Tibial artery (tissue), 4 donors: ENCODE measurements around the gene DNAJC12.

Source experiments
- DNase-seq, 2 donors: peaks; one replicate each; pipeline ENCODE4 v3.0.0-alpha.2; 2019
- H3K27ac ChIP-seq, 2 donors: fragments of 200-600 bp; sonication (generic) in 1 of 2; 1 replicate in 1 of 2; 2 replicates in 1 of 2; pipeline ENCODE4 v1.5.1; 2018 to 2019; ENCODE audit warnings: mild to moderate bottlenecking in 1 of 2
- H3K27me3 ChIP-seq, 2 donors: fragments of 200-600 bp; sonication (generic) in 1 of 2; one replicate each; pipeline versions ENCODE4 v1.5.1 to v1.6.0; 2016 to 2019
- H3K36me3 ChIP-seq, 3 donors: fragments of 200-600 bp; sonication (generic) in 2 of 3; one replicate each; pipeline ENCODE4 v1.5.1; 2016 to 2019; ENCODE audit warnings: mild to moderate bottlenecking in 2 of 3
- H3K4me1 ChIP-seq, 4 donors: fragments of 200-600 bp; sonication (generic) in 2 of 4; 1 replicate in 3 of 4; 2 replicates in 1 of 4; pipeline ENCODE4 v1.5.1; 2016 to 2019
- H3K4me3 ChIP-seq, 2 donors: fragments of 200-600 bp; sonication (generic) in 1 of 2; 1 replicate in 1 of 2; 2 replicates in 1 of 2; pipeline ENCODE4 v1.5.1; 2018 to 2019; ENCODE audit warnings: mild to moderate bottlenecking in 2 of 2
- H3K9me3 ChIP-seq, 3 donors: fragments of 200-600 bp; sonication (generic) in 1 of 3; one replicate each; pipeline ENCODE4 v1.5.1; 2016 to 2019
- CTCF ChIP-seq, 2 experiments: fragments of 200-600 bp in 1 of 2; fragments of 450-650 bp in 1 of 2; IDR thresholded peaks; one replicate each; pipeline ENCODE4 v1.5.1; 2017 to 2019; ENCODE audit warnings: antibody characterized with exemption in 2 of 2, mild to moderate bottlenecking in 1 of 2, moderate library complexity in 1 of 2
- intact Hi-C: fragments of 100-400 bp; cut with DNase I; formaldehyde crosslinking; loops from one replicate; pipeline ENCODE4 v1.15.0; 2023; ENCODE audit warnings: low total_unique reads

DNAJC12 gene

GRCh38 chr10:67816719-67817118 lies 21.3 kb downstream of the DNAJC12 start:
- Histone ChIP-seq H3K9me3 (no peaks in the 10 kb centered on the region), H3K4me3 (no peak overlapping the region), H3K36me3 (no peaks in the 10 kb centered on the region), H3K4me1 (no peaks in the 10 kb centered on the region), H3K27me3 (no peaks in the 10 kb centered on the region), H3K27ac (no peak overlapping the region)
- DNase-seq: no peak
- no peak for TF ChIP-seq CTCF (IDR thresholded peaks at IDR 0.05)
- intact Hi-C loops: no loop called here

GRCh38 chr10:67815571-67816059 lies 22.4 kb downstream of the DNAJC12 start:
- TF ChIP-seq CTCF (IDR thresholded peaks at IDR 0.05): no peak
- Histone ChIP-seq H3K36me3 (no peaks in the 10 kb centered on the region), H3K27me3 (no peaks in the 10 kb centered on the region), H3K27ac (no peak overlapping the region), H3K4me3 (no peak overlapping the region), H3K4me1 (no peaks in the 10 kb centered on the region), H3K9me3 (no peaks in the 10 kb centered on the region)
- no peak for DNase-seq
- intact Hi-C loops: no loop called here

GRCh38 chr10:67812007-67812406 lies 26.0 kb downstream of the DNAJC12 start:
- no peak overlapping the region for H3K27ac ChIP-seq
- H3K4me1 ChIP-seq: no peaks in the 10 kb centered on the region
- intact Hi-C loops: no loop called here
- DNase-seq: no peak
- no peak for TF ChIP-seq CTCF (IDR thresholded peaks at IDR 0.05)
- no peaks in the 10 kb centered on the region for H3K27me3 ChIP-seq
- no peaks in the 10 kb centered on the region for H3K36me3 ChIP-seq
- no peaks in the 10 kb centered on the region for H3K9me3 ChIP-seq
- no peak overlapping the region for H3K4me3 ChIP-seq

GRCh38 chr10:67809107-67809506 lies 28.9 kb downstream of the DNAJC12 start:
- no peak for DNase-seq
- Histone ChIP-seq H3K9me3 (no peaks in the 10 kb centered on the region), H3K27me3 (no peaks in the 10 kb centered on the region), H3K36me3 (no peaks in the 10 kb centered on the region), H3K27ac (no peak overlapping the region), H3K4me3 (no peak overlapping the region), H3K4me1 (no peaks in the 10 kb centered on the region)
- intact Hi-C loops: no loop called here
- TF ChIP-seq CTCF (IDR thresholded peaks at IDR 0.05): no peak

- no peak for DNase-seq
- no peak overlapping the region for H3K27ac ChIP-seq
Observed at GRCh38 chr10:67808704-67809103, 29.3 kb downstream of the DNAJC12 start.

More at GRCh38 chr10:67808704-67809103, 29.3 kb downstream of the DNAJC12 start:
- no peaks in the 10 kb centered on the region for H3K9me3 ChIP-seq
- no peaks in the 10 kb centered on the region for H3K4me1 ChIP-seq
- H3K27me3 ChIP-seq: no peaks in the 10 kb centered on the region
- TF ChIP-seq CTCF (IDR thresholded peaks at IDR 0.05): no peak
- intact Hi-C loops: no loop called here
- no peaks in the 10 kb centered on the region for H3K36me3 ChIP-seq
- no peak overlapping the region for H3K4me3 ChIP-seq
